ENCODE measurements around the gene PIK3R1.

DNA sequence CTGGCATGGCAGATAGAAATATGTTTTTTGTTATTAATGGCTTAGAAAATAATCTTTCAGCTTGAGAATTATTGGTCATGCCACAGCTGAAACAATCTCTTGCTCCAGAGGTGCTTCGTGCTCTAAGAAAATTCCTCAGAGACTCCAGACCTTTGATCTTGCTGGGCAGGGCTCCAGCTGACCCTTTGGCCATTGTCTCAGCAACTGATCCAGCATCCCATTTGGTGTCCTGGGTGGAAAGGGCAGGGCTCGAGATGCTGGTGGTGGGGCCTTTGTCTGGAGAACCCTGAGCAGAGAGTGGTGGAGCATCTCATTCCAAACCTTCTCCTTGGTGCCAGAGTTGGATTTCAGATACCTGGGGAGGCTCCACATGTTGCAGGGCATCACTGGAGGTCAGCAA, 43.2 kb upstream of the PIK3R1 start:
- TF ChIP-seq, protein P1, sequence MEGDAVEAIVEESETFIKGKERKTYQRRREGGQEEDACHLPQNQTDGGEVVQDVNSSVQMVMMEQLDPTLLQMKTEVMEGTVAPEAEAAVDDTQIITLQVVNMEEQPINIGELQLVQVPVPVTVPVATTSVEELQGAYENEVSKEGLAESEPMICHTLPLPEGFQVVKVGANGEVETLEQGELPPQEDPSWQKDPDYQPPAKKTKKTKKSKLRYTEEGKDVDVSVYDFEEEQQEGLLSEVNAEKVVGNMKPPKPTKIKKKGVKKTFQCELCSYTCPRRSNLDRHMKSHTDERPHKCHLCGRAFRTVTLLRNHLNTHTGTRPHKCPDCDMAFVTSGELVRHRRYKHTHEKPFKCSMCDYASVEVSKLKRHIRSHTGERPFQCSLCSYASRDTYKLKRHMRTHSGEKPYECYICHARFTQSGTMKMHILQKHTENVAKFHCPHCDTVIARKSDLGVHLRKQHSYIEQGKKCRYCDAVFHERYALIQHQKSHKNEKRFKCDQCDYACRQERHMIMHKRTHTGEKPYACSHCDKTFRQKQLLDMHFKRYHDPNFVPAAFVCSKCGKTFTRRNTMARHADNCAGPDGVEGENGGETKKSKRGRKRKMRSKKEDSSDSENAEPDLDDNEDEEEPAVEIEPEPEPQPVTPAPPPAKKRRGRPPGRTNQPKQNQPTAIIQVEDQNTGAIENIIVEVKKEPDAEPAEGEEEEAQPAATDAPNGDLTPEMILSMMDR (optimal IDR thresholded peaks at IDR 0.05 in 1 of 3, IDR thresholded peaks at IDR 0.05 in 1 of 3, conservative IDR thresholded peaks at IDR 0.05 in 1 of 3; ENCODE audit: extremely low read depth in 1 of 3, insufficient read depth in 2 of 3, low read length in 3 of 3) = no peak
- TF ChIP-seq EZH2 (IDR thresholded peaks at IDR 0.05; ENCODE audit: low read length) = no peak

Data from keratinocyte (primary cell).